ENCODE results near the gene BTG4.

Gene BTG4

DNA sequence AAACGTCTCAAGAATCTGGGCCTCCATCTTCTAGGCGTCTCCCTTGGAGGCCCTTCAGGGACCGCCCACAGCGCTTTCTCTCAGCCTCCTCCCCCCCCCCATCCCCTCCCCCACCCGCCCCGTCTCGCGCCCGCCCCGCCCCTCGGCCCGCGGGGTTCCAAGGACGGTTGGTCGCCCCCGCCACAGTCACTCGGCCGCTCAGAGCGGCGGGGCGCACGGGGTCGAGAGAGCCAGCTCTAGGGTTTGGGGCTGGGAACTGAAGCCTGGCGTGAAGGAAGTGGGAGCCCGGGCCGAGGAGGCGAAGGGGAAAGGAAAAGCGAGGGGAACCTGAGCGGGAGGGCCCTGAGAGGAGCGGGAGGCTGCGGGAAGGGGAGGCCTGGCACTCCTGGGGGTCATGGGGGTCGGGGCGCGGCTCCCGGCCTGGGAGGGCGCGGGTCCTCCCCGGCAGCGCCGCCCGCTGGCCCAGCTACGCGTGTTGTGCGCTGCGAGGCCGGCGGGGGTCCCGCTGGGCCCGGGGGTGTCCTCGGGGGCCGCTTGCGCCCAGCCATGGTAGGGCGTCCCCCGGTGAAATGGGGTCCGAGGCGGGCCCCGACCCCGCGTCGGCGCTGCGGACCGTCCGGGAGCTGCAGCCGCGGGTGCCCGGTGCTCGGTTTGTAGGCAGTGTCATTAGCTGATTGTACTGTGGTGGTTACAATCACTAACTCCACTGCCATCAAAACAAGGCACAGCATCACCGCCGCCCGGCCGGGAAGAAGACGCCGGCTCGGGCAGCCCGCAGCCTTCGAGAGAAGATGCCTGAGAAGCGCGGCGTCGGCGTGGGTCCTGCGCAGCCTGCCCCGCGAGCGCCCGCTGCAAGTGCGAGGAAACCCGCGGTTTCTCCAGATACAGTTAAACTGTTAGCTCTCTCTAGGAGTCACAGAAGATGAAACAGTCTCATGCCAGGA is at the start of gene BTG4:
TSS of gene BTG4 (minus strand) at position 91 of the 944 bp plus-strand sequence. CDS start 13,610 bp downstream, outside the sequence.
- DNase-seq, result peak; percentile 67

DNA sequence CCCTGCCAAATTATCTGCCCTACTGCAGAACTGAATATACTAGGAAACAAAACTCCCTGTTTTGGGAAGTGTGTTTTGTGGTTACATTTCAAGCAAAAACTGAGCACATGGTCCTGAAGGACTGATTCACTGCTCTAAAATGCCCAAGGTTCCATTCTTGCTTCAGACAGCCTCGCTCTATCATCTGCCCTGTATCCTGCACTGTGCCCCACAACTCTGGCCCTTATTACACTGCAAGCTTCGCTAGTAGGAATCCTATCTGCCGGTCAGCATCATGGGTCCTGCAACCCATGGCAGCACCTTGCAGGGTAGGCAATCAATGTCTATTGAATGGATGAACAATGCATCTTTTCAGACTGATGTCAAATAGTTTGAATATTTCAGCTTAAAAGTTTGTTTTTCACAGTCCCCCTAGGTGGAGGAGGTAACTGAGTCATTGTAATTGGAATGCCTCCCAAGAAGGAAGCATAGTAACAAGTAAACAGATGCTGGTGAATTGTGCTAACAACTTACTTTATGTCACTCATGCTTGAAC is 49.7 kb upstream of the BTG4 start:
- no peak for DNase-seq

DNA sequence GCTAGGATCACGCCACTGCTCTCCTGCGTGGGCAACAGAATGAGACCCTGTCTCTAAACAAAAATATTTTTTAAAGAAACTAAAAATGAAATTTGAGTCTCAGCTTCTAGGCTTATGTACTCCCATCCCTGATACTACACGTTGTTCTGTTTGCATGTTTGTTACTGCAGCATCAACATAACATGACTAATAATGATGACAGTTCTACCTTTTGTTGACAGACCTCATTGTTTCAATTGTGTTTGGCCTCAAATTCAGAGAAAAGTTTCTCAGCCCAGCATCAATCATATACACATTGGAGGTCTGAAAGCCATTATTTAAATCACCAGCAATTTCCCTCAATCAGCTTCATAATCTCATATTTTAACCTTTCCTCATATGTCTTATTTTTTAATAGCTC is 49.1 kb upstream of the BTG4 start:
- no peak for DNase-seq

DNA sequence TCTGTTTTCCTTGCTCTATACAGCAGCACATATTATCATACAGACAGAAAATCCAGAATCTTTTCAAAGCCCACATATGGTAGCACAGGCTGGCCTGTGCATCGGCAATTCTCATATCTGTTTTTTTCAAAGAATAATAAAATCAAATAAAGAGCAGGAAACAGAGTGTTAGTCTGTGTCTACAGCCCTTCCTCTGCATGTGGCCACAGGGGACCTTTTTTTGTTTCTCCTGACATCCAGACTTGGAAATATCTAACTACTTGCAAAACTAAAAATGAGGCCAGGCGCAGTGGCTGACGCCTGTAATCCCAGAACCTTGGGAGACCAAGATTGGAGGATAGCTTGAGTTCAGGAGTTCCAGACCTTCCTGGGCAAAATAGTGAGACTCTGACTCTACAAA is 48.6 kb upstream of the BTG4 start:
- DNase-seq, result no peak

DNA sequence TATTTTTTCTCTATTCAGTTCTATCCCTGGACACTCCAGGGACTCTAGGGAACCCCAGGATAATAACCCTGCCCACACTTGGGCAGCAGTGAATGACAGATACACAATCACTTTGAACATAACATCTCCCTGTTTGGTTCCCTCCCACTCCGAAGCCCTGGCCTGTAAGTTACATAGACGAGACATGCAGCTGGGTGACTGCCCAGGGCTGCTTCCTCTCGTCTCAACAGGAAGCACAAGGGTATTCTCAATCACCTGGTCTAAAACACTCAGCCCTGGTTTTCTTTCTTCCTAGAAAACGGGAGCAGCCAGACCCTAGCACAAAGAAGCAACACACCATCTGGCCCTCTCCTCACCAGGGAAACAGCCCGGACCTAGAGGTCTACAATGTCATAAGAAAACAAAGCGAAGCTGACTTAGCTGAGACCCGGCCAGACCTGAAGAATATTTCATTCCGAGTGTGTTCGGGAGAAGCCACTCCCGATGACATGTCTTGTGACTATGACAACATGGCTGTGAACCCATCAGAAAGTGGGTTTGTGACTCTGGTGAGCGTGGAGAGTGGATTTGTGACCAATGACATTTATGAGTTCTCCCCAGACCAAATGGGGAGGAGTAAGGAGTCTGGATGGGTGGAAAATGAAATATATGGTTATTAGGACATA is 47.7 kb upstream of the BTG4 start:
- DNase-seq, result no peak

DNA sequence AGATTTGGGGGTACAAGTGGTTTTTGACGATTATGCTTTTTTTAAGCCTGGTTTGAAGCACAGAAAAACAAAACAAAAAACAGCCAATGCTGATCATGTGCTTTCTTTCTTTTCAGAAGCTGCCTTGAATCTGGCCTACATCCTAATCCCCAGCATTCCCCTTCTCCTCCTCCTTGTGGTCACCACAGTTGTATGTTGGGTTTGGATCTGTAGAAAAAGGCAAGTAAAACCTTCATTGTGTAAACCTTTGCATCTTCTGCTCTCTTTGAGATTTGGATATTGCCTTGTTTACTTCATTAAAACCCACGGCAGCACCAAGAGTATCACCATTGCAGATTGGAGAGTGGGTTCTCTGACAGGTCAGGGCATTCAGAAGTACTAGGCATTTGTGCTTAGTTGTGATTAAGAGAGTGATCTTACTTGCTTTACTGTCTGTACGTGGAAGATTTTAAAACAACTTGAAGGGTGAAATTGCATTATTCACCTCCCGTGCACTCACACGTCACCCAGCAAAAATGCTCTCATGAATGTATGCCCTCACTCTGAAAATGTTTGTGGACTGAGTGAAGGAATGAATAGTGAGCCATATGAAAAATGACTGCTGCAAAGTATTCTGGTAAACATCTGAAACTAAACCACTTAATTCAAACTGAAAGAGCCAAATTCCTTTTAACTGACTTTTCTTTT is 45.4 kb upstream of the BTG4 start:
- no peak for DNase-seq

DNA sequence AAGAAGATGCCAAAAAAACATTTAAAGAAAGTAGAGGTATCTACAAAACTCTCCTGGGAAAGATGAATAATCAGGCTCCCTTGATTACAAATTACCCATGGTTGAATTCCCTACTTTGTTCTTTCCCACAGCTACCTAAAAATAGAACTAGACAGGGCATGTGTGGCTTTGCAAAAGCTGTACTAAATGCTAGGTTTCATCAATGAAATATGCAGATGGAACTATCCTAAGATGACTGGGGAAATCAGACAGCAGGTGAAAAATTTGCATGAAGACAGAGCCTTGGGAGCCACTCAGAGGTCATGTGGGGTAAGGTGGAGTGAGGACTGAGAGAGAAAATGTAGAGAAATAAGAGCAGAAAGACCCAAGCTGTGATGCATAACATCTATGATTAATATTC is 43.1 kb upstream of the BTG4 start:
- no peak for DNase-seq

DNA sequence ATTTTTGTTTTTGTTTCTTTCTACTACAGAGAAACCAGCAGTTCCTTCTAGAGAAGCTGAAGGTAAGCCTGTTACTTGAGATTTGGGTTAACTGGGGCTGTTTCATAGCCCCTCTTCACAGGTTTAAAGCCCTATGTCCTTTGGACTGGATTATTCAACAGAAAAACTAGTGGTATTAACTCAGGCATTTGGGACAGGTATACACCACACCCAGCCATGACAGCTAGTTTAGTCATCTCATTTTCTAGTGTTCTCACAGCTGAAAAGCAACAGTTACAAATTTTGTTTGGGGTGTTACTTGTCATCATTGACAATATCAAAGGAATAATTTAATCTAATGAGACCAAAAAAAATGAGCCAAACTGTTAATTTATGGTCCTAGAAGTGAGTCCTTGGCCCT is 42.3 kb upstream of the BTG4 start:
- no peak for DNase-seq

DNA sequence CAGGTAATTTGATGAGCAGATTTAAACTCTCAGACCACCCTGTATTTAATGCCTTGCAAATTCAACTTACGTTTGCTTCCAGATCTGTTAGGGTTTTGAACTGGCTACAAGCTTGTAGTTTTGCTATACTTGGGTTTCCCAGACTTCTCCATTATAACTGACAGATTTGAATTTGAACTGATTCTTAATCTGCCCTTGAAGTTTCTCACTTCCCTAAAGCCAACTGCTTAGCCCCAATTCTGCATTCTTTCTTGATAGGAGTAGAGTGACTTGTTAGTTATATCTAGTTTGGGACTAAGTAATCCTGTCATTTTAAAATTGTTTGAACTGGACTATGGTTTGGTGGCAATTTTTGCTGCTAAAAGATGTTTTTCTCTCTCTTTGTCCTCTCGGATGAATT is 38.1 kb upstream of the BTG4 start:
- DNase-seq, result no peak

DNA sequence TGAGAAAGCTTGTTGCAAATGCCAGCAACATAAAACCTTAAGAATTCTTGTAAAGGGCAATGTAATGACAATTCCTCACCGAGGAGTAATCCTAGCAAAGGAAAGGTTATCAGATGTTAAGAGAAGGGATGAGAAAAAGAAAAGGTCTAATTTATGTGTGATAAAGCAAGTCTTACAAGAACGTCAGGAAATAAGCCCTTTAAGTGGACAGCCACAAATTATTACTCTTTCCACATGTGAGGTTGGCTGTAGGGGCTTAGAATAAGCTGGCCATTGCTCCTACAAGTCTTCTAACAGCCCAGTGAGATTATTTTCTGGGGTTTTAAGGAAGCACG is 37.6 kb upstream of the BTG4 start:
- no peak for DNase-seq

DNA sequence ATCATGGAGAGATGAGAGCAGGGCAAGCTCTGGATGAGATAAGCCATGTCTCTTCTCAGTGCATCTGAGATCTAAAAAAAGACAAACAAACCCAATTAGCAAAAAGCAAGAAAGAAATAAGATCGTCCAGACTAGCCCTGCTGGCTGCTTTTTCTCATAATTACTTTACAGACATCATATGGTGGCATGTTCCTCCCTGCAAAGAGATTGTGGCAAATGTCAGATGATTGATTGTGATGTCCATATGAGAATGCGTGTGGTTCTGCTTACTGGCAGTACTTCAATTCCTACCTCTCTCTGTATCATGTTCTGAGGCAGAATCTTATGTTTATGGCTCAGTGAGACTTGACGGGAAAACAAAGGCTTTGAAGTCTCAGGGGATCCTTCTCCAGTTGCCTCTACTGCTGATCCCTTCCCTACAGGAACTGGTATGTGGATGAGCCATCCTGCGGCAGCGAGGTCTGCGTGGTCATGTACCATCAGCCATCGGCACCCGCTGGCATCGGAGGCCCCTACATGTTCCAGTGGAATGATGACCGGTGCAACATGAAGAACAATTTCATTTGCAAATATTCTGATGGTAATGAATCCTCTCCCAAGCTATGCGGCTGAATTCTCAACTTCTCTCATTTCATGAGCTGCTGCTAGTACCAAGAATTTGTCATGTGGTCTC is 37.1 kb upstream of the BTG4 start:
- DNase-seq, result no peak

DNA sequence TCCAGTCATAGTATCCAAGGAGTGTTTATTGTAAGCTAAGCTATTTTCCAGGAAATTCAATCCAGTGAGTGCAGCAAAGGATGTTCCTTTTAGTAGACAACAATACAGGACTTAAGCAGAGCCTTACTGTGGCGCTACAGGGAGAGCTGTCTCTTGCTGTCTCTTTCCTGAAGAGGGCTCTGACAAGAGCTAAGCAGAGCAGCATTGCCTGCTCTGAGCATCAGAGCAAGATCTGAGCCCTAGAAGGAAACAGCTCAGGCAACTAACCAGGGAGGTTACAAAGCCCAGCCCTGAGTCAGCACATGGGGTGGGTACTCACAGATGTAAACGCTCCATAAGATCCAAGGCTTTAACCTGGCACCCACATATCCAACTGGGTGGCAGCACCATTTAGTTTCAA is 36.3 kb upstream of the BTG4 start:
- DNase-seq, result no peak

DNA sequence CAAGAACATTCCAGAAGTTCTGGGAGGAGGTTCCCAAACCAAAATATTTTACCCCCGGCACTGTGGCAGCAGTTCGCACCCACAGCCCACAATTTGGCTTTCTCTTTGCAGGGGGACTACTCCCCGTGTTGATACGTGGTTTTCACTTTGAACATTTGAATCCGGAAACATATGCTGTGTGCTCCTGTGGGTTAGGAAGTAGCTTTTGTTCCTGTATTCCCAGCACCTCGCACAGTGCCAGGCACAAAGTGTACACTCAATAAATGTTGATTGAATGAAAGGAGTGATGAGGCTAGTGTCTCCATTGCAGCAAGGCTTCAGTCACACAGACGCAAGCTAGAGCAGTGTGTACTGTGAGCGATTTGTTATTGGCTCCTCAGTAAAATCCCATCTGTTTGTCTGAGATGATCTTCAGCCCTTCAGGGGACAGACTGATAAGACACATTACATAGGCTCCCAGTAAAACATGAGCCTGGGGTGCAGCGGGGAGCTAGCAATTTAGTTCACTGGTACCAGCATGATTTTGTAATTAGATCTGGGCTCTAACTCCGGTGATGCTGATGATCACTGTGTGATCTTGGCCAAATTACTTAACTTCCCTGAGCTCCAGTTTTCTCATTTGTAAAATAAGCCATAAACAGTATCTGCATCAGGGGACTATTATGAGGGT is 30.6 kb upstream of the BTG4 start:
- no peak for DNase-seq

DNA sequence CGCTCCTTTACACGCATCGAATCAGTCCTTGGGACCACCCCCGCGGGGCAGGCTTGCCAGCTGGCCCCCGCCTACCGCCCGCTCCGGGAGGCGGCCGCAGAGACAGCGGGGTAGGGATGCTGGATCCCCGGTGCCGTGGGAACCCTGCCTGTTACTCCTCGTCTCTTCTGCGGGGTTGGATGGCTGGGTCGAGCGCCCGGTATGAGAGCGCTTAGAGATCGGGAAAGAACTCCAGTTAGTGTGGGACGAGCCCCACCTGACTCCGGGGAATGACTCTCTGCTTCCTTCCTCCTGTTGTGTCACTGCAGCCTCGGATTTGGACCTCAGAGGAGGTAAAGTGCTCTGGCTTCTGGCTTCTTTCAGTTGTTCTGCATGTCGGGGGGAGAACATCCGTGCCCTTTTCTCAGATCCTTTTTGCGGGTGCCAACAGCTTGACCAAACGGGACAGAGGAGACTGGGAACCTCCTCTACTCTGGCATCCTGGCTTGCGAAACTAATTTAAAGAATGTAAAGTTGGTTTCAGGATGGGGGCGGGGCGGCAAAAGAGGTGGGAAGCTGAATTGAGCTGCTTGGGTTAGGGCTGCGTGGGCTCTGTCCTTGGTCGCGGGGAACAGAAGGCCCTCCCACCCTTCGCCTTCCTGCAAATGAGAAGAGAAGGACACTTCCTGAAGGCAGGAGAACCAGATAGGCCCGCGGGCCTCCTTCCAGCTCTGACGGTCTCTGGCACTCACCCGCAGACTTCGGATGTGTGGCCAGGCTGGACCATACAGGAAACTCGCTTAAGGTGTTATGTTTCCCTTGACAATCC is 29.3 kb upstream of the BTG4 start:
- DNase-seq, result peak; percentile 63

DNA sequence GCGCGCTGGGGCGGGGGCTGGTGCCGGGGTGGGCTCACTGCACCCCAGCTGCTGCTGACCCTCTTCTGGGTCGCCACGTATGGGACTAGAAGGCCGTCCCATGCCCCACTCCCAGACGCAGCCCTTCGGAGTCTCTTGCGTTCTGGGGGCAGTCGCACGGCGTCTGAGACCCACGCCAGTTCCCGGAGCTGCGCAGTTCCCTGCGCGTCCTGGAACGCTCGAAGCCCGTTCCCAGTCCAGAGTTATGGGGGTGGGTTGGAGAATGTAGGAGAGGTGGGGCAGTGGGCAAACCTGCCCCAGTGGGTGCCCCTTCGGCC is 28.7 kb upstream of the BTG4 start:
- DNase-seq, result no peak

DNA sequence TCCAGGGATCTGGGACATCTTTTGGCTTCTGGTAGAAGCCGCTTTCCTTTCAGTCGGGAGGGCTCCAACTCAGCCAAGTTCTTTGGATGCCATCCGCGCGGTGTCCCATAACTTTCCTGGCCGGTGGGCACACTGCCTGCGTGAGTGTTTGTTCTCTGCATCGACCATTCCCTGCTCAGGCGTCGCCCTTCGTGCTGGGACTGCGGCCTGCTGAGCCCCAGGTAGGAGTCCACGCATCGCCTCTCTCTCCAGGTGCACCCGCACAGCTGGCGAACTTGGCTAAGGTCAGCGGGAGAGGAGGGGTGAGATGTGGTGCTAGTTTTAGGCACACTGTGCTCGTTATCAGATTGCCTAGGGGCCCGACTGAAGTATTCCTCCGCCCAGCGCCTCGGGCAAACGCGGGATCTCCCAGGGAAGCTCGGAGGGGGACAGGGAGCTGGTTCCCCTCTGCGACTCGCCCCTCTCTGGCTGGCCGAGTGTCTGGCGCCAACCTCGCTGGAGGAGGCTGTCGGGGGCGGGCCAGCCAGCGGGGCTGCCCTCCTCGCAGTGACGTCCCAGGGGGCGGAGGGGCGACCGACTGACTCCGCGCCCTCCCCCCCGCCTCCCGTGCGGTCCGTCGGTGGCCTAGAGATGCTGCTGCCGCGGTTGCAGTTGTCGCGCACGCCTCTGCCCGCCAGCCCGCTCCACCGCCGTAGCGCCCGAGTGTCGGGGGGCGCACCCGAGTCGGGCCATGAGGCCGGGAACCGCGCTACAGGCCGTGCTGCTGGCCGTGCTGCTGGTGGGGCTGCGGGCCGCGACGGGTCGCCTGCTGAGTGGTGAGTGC is 28.1 kb upstream of the BTG4 start, which contains the start of gene LAYN:
TSS of gene LAYN (plus strand) at position 607 of the 823 bp plus-strand sequence. CDS start at position 731, 124 bp downstream.
- DNase-seq, result peak; percentile 74

DNA sequence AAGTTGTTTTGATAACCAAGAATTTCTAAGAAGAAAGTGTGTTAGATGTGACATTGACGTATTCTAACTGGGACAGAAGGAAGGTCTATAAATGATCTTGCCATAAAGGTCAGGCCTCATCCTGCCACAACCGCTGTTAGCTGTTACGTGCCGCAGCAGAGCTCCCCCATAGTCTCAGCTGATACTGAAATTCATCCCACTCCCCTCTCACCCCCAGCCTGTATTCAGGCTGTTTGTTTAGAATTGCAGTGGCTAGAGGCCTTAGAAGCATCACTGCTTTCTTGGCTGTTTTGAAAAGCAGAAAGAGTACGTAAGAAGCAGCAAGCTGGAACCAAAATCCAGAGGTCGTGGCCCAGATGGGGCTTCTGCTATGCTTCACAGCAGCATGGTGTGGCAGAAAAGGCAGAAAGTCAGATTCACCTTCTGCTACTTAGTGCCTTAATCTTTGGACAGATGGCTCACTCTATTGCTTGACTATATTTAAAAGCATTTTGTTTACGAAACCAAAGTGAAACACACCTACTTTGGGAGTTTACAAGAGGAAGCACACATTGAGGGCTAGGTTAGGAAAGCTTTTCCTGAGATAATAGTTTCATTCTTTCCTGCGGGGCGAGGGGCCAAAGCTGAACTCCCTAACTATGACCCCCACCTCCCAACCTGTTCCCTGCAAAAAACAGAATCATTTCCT is 27.4 kb upstream of the BTG4 start:
- DNase-seq, result no peak

DNA sequence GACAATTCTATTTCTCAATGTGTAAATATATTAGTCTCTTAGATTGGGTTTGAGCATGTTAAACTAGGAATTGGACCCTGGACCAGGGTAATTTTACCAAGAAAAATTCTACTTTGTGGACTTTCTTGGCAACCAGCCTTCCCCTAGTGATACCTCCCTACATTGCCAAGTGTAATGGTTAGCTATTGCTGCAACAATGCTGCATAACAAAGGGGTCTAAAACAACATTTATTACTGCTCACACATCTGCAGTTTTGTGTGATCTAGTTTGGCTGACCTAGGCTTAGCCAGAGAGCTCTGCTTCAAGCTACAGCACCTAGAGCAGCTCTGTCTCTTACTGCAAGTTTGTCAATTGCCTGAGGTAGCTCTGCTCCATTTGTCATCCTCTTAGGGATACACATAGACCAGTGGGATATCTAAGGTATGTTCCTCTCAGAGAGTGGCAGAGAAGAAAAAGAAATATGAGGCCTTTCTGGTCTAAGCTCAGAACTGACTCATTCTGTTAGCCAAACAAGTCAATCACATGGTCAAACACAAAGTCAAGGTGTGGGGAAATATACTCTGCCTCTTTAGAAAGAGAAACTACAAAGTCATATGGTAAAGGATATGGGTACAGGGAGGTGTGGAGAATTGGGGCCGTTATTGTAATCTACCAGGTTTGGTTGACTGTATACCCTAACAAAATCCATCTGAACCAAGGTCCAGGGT is 26.4 kb upstream of the BTG4 start:
- no peak for DNase-seq

DNA sequence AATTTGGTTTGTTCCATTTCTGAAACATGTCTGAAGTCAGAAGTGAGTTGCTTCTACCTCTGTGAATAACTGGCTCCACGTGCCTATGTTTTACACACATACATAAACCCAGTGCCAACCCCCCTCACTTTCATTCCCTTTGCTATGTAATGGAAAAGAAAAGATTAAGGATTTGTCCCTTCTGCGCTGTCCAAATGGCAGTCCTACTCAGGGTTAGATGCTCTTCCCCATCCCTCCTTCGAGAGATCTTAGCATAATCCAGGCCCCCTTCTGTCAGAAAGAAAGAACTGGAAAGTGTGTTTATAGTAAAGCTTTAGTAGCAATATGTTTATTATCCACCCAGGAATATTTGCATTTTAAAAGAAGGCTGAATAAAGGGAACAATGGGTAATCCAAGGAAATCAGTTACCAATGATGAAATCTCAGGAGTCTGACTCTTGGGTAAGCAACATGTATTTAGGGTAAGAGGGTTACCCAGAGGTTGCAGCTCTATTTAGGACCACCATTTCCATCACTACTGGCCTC is 25.2 kb upstream of the BTG4 start:
- no peak for DNase-seq
